GM19023 (cell line): ENCODE measurements around the gene GJB2.

Source experiments
- ATAC-seq: cut with Tn5 transposase; IDR thresholded peaks from one replicate; pipeline ENCODE4 v1.9.1; 2021; ENCODE audit warnings: mild to moderate bottlenecking, moderate library complexity; ENCODE audit not compliant: unreplicated experiment

The GJB2 gene

GRCh38 chr13:20192836-20193161, at the start of gene GJB2:
GJB2 (minus strand) TSS chr13:20192938; CDS start chr13:20189581, 3,357 bp downstream.
- no peak for ATAC-seq

- no peak for ATAC-seq
Measured at GRCh38 chr13:20241593-20241992, 48.9 kb upstream of the GJB2 start.

GRCh38 chr13:20239748-20240147, 47.0 kb upstream of the GJB2 start:
- no peak for ATAC-seq

GRCh38 chr13:20232556-20233277, 40.0 kb upstream of the GJB2 start:
- no peak for ATAC-seq

- ATAC-seq, result no peak
Measured at GRCh38 chr13:20231839-20232555, 39.3 kb upstream of the GJB2 start, which contains the start of gene GJB6. GJB6 (minus strand) TSS chr13:20232319; CDS start chr13:20223480, 8,839 bp downstream.

- no peak for ATAC-seq
Measured at GRCh38 chr13:20230913-20231838, 38.4 kb upstream of the GJB2 start.

GRCh38 chr13:20227730-20228129, 35.0 kb upstream of the GJB2 start:
- no peak for ATAC-seq

- ATAC-seq, result no peak
Measured at GRCh38 chr13:20227288-20227687, 34.5 kb upstream of the GJB2 start.

- ATAC-seq, result no peak
Measured at GRCh38 chr13:20222553-20222952, 29.8 kb upstream of the GJB2 start.

- ATAC-seq, result no peak
Measured at GRCh38 chr13:20221772-20222171, 29.0 kb upstream of the GJB2 start.

GRCh38 chr13:20219577-20219976, 26.8 kb upstream of the GJB2 start:
- ATAC-seq, result peak; percentile 82

- ATAC-seq, result no peak
Measured at GRCh38 chr13:20217168-20217567, 24.4 kb upstream of the GJB2 start.

- ATAC-seq, result no peak
Measured at GRCh38 chr13:20209948-20210347, 17.2 kb upstream of the GJB2 start.

- ATAC-seq, result no peak
Measured at GRCh38 chr13:20206698-20207235, 14.0 kb upstream of the GJB2 start.

- no peak for ATAC-seq
Measured at GRCh38 chr13:20206065-20206697, 13.4 kb upstream of the GJB2 start.

GRCh38 chr13:20198781-20199180, 6.0 kb upstream of the GJB2 start:
- no peak for ATAC-seq

- no peak for ATAC-seq
Measured at GRCh38 chr13:20197361-20197834, 4.7 kb upstream of the GJB2 start.

- ATAC-seq, result no peak
Measured at GRCh38 chr13:20195801-20196200, 3.1 kb upstream of the GJB2 start.

- ATAC-seq, result no peak
Measured at GRCh38 chr13:20193907-20194631, 1.3 kb upstream of the GJB2 start.
